ENCODE measurements around the gene KHDC4.

KHDC4 gene

DNA sequence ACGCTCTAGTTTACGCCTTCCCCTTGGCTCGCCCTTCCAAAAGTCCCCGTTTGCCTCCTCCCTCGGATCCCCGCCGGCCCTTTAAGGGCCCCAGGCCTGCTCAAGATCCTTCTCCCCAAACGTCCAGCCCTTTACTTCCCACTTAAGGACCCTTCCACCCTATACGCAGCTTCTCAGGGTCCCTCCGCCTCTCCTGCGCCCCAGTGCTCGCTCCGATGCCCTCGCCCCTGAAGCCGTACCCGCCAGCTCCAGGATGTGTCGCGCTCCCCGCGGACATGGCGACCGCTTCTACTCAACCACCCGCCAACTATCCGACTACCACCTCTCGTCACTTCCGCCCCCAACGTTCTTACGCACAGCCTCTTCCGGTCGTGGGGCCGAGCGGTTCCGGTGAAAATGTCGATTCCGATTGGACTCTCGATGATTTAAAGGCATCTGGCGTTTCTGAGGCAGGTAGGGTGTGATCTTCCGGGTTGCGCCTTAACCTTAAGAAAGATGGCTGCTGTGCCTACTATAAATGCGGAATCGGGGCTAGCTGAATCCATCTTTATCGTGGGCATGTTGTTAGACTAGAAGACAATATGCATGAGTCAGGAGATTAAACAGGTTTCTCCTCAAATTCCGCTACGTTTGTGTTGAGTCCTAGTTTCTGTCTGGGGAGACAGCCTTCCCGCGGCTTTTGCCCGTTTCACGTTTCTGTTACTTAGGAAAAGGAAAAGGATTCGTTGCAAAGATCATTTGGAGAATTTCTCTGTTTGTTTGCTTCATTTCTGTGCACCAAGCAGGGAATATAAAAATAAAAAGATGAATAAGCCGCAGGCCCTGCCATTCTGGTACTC lies at the start of gene KHDC4:
Gene KHDC4, minus strand, starts transcription at position 317 of the 839 bp plus-strand sequence. Its CDS starts 40 bp downstream, at position 277.
- Histone ChIP-seq H3K9me3 (ENCODE audit: low read depth, low read length) (no peaks in the 10 kb centered on the region), H3K36me3 (ENCODE audit: insufficient read depth, low read length) (peaks cover 43% of the 10 kb centered on the region), H3K27ac (peak within 1 kb of the TSS; percentile 97), H3K9ac (ENCODE audit: insufficient read length) (peak within 1 kb of the TSS; percentile 93), H3K4me3 (peak within 1 kb of the TSS; percentile 82)
- DNase-seq (ENCODE audit: low read depth, low spot score) = peak; percentile 98
- TF ChIP-seq POLR2AphosphoS5 (IDR thresholded peaks at IDR 0.05; ENCODE audit: borderline replicate concordance, low read depth, low read length) = peak; percentile 99
- TF ChIP-seq EZH2 (IDR thresholded peaks at IDR 0.05) = no peak
- TF ChIP-seq FOXP2 (optimal IDR thresholded peaks at IDR 0.05; ENCODE audit: control extremely low read depth, extremely low read length, insufficient read depth) = peak; percentile 24

DNA sequence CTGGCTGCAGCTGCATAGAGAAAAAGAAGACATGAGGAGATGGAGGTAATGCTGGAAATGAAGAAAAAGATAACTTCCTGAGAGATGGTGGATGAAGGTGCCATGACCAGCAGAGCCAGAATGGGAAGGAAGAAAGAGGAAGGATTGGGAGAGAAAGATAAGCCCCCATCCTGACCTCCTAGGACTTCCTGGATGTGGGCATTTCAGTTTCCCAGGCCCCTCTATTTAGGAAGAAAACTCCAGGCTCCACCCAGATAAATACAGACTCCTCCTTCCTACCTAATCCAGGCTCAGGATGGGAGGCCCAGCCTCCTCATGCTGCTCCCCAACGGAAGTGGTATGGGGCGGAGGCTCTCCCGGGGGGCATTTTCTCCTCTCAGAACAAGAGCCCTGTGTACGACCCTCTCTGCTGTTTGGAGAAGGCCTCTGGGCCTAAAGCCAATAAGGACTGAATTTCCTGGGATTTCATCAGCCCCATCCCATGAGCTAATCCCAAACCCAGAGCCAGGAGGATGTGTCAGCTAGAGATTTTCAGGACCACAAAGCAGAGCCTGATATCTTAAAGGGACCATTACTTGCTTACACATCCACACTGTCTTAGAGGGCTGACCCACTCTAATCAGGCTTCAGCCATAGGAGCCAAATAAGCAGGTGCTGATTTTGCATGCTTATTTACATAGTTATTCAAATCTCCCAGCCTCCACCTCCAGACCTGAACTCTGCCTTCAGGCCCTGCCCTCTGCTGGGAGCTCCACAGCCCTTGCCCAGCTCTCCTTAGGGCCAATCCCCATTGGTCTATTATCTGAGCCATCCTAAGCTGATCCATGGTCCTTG lies 49.2 kb upstream of the KHDC4 start:
- Histone ChIP-seq H3K36me3 (ENCODE audit: insufficient read depth, low read length) (peaks cover 4% of the 10 kb centered on the region; the same call in 1 of the 2 replicates), H3K9ac (ENCODE audit: insufficient read length) (peak overlapping the region; percentile 81), H3K9me3 (ENCODE audit: low read depth, low read length) (no peaks in the 10 kb centered on the region), H3K27ac (peak overlapping the region; percentile 95), H3K4me3 (peak overlapping the region; percentile 93)
- peak; percentile 95 for DNase-seq (ENCODE audit: low read depth, low spot score)
- TF ChIP-seq POLR2AphosphoS5 (IDR thresholded peaks at IDR 0.05; ENCODE audit: borderline replicate concordance, low read depth, low read length) (no peak; the same call in 1 of the 2 replicates), FOXP2 (optimal IDR thresholded peaks at IDR 0.05; ENCODE audit: control extremely low read depth, extremely low read length, insufficient read depth) (peak; percentile 44), EZH2 (IDR thresholded peaks at IDR 0.05) (no peak)

DNA sequence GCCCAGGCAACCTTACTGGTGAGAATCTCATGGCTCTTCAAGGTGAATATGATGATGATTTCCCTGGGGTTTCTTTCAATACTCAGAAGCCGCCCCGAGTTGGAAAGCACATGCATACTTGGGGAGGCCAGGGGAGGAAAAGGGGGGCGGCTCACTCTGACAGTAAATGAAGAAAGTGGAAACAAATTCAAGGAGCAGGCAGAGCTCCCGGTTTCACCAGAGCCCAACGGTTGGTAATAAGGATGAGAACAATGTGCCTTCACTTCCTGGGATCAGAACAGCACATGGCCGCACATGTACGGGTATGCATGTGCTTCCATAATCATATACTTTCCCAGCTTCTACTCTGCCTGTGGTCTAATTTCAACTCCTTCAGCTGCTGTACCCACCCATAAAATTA lies 47.9 kb upstream of the KHDC4 start:
- Histone ChIP-seq H3K4me3 (peak overlapping the region; percentile 93), H3K9me3 (ENCODE audit: low read depth, low read length) (no peaks in the 10 kb centered on the region), H3K9ac (ENCODE audit: insufficient read length) (peak overlapping the region; percentile 81), H3K27ac (peak overlapping the region; percentile 95), H3K36me3 (ENCODE audit: insufficient read depth, low read length) (peaks cover 4% of the 10 kb centered on the region; the same call in 1 of the 2 replicates)
- no peak for DNase-seq (ENCODE audit: low read depth, low spot score)
- TF ChIP-seq FOXP2 (optimal IDR thresholded peaks at IDR 0.05; ENCODE audit: control extremely low read depth, extremely low read length, insufficient read depth) = no peak
- TF ChIP-seq POLR2AphosphoS5 (IDR thresholded peaks at IDR 0.05; ENCODE audit: borderline replicate concordance, low read depth, low read length) = no peak
- no peak for TF ChIP-seq EZH2 (IDR thresholded peaks at IDR 0.05)

DNA sequence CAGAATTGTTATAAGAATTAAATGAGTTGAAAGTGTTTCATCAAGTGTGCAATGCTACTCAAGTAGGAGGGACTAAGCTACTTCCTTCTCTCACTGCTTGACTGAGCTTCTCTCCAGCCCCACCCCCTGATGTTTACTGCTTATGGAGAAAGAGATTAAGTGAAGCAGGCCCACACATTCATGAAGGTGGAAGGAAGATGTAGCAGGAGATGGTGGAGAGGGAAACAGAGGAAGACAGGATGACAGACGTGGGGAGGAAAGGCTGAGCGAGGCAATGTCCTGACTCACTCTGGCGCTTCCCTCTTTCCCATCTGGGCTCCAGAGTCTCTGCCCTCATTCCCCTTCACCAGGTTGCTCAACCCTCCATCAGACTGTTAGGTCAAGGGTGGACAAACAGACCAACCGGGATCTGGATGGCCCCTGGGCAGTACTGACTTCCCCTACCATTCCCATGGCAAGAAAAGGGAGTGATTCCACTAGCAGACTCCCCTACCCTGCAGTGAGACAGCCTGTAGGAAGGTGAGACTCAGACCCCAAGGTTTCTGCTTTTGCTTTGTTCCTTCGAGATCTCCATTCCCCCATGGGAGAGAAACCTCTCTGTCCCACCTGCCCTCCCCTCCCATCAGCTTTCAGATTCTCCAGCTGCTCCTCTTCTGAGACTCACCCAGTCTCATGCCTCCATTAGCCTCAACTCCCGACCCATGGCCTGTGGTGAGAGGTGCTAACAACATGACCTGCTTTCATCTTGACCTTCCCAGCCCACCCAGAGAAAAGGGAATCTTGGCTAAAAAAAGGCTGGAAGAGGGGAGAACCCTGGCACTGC lies 47.3 kb upstream of the KHDC4 start:
- H3K4me3 ChIP-seq = peak overlapping the region; percentile 93
- peak overlapping the region; percentile 95 for H3K27ac ChIP-seq
- H3K36me3 ChIP-seq (ENCODE audit: insufficient read depth, low read length) = peaks cover 4% of the 10 kb centered on the region; the same call in 1 of the 2 replicates
- DNase-seq (ENCODE audit: low read depth, low spot score) = no peak
- peak overlapping the region; percentile 81 for H3K9ac ChIP-seq (ENCODE audit: insufficient read length)
- no peaks in the 10 kb centered on the region for H3K9me3 ChIP-seq (ENCODE audit: low read depth, low read length)
- TF ChIP-seq POLR2AphosphoS5 (IDR thresholded peaks at IDR 0.05; ENCODE audit: borderline replicate concordance, low read depth, low read length) (no peak), FOXP2 (optimal IDR thresholded peaks at IDR 0.05; ENCODE audit: control extremely low read depth, extremely low read length, insufficient read depth) (no peak), EZH2 (IDR thresholded peaks at IDR 0.05) (no peak)

DNA sequence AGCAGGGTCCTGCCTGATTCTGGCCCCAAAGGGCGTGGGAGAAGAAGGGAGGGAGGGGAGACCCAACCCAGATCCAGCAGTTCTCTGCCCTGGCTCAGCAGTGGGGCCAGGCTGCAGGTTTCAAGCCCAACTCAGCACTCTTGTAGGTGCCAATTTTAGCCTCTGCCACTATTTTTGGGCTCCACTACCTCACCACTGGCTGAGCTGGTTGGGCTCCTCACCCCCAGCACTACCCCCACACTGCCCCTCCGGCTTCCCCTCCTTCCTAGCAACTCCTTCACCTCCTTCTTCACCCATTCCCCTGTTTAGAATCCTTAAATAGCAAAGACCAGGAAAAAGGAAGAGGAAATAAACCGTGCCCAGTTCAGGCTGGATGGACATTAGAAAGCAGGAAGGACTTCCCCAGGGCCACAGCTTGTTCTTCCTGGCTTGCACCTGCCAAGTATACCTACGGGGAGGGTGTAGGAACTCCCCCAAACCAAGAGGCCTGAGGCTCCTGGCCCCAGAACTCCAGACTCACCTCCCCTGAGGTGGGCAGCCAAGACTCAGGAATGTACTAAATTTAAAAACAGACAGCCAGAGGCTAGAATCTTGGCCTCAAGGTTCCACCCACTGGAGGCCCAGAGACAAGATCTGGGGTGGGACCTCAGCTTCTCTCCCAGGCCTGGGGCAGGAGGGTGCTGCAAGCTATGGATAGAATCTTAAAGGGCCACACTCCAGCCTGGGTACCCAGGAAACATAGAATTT lies 45.6 kb upstream of the KHDC4 start:
- Histone ChIP-seq H3K4me3 (peak overlapping the region; percentile 93), H3K36me3 (ENCODE audit: insufficient read depth, low read length) (peaks cover 14% of the 10 kb centered on the region; the same call in 1 of the 2 replicates), H3K27ac (peak overlapping the region; percentile 89), H3K9ac (ENCODE audit: insufficient read length) (peak overlapping the region; percentile 92), H3K9me3 (ENCODE audit: low read depth, low read length) (no peaks in the 10 kb centered on the region)
- no peak for TF ChIP-seq EZH2 (IDR thresholded peaks at IDR 0.05)
- TF ChIP-seq POLR2AphosphoS5 (IDR thresholded peaks at IDR 0.05; ENCODE audit: borderline replicate concordance, low read depth, low read length) = no peak
- TF ChIP-seq FOXP2 (optimal IDR thresholded peaks at IDR 0.05; ENCODE audit: control extremely low read depth, extremely low read length, insufficient read depth) = no peak
- no peak for DNase-seq (ENCODE audit: low read depth, low spot score)

DNA sequence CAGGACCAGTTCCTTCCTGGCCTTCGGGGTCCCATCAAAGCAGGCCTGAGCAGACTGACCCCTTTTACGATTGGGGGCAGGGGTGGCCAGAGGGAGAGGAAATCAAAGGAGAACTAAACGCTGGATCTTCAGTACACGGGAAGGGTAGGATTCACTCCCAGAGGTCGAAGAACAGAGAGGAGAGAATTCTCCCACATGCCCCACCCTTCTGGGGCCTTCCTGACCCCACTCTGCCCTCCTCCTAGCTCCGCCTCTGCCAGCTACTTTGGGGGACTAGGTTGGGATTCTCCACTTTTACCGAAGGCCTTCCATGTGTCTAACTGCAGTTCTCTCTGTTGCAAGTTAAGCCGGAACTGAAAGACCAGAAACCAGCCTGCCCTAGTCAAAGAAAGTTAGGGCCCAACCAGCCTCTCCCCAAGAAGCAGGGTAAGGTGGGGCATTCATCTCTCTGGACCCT lies 44.8 kb upstream of the KHDC4 start:
- no peaks in the 10 kb centered on the region for H3K9me3 ChIP-seq (ENCODE audit: low read depth, low read length)
- DNase-seq (ENCODE audit: low read depth, low spot score) = no peak
- peak overlapping the region; percentile 89 for H3K27ac ChIP-seq
- H3K36me3 ChIP-seq (ENCODE audit: insufficient read depth, low read length) = peaks cover 21% of the 10 kb centered on the region
- no peak for TF ChIP-seq FOXP2 (optimal IDR thresholded peaks at IDR 0.05; ENCODE audit: control extremely low read depth, extremely low read length, insufficient read depth)
- TF ChIP-seq EZH2 (IDR thresholded peaks at IDR 0.05) = no peak
- no peak for TF ChIP-seq POLR2AphosphoS5 (IDR thresholded peaks at IDR 0.05; ENCODE audit: borderline replicate concordance, low read depth, low read length)
- H3K4me3 ChIP-seq = peak overlapping the region; percentile 93
- peak overlapping the region; percentile 92 for H3K9ac ChIP-seq (ENCODE audit: insufficient read length)
